H1 (cell line): Measurements from ENCODE around the gene PALD1. TPM values are rescaled to one million over a fixed set of nuclear protein-coding genes. Genes with fewer than 3 reads are reported as not detected.

Experiments
- SIN3A ChIP-seq, 2 experiments: IDR thresholded peaks in 1 of 2; conservative IDR thresholded peaks in 1 of 2; 2 replicates each; pipeline ENCODE4 v1.6.1; 2011 to 2012; ENCODE audit warnings: low read length in 2 of 2, improper control_type of control experiment in 1 of 2, low read depth in 1 of 2, mild to moderate bottlenecking in 1 of 2
- polyA plus RNA-seq, 7 experiments: library from polyadenylated mRNA; depleted of rRNA in 3 of 7; stranded (reverse) in 5 of 7; unstranded in 2 of 7; fragments of >200 nt in 5 of 7; fragments of 200-250 nt in 2 of 7; gene quantifications; 1 replicate in 5 of 7; 2 replicates in 1 of 7; 4 replicates in 1 of 7; pipeline versions ENCODE4 v1.2.1 to v1.2.3, GENCODE V29; 2011 to 2013; ENCODE audit warnings: missing spikeins in 2 of 7, mixed read lengths in 2 of 7
- total RNA-seq: library from RNA; stranded (reverse); fragmentation: NEBNext Ultra II Directional; extraction: Animal tissue kit (Norgen Biotek cat#: 25700); gene quantifications from 2 replicates; pipeline ENCODE4 v1.2.1, GENCODE V29; 2021

PALD1 gene
- total and polyA plus RNA-seq, 2 of the 8 experiments (the other 6 are each of a cell fraction or from before 2014, with no cell fraction given), result 13.3 to 32.8 TPM

DNA sequence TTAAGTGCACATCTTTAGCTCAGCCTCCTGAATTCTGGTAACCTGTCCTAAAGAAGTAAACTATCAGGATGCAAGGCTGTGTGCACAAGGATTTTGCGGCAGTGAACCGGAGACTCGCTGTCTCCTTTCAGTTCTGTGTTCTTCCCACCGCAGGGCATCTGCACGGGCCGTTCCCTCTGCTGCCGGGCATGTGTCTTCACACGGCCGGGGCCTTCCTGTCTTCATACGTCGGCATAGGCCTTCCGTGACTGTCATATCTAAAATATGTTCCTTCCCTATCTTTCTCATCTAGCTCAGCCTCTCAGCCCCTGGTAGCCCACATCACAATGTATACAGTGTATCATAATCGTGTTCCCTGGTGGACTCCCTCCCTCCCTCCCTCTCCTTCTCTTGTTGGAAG lies 16.4 kb downstream of the PALD1 start (continued):
- no peak for TF ChIP-seq SIN3A (conservative IDR thresholded peaks at IDR 0.05 in 1 of 2, IDR thresholded peaks at IDR 0.05 in 1 of 2; ENCODE audit: low read depth in 1 of 2, low read length in 2 of 2)
